ENCODE results near the gene TSSC4. TPM values are rescaled to one million over a fixed set of nuclear protein-coding genes. Genes with fewer than 3 reads are reported as not detected.
A peak's percentile ranks its signal among the peaks of the same experiment; 100 is the strongest.

Gene TSSC4
- total RNA-seq, 1 donor from 2014 or later, result 70.0 TPM

GRCh38 chr11:2419638-2420501 is 19.3 kb downstream of the TSSC4 start:
- no peak for FAIRE-seq

GRCh38 chr11:2420502-2421225 is 20.1 kb downstream of the TSSC4 start:
- no peaks in the 10 kb centered on the region for H3K9me3 ChIP-seq (ENCODE audit: insufficient read depth, low read depth, low read length)
- H3K4me3 ChIP-seq (ENCODE audit: insufficient read depth, low read depth, low read length), result no peak overlapping the region
- no peaks in the 10 kb centered on the region for H3K36me3 Mint-ChIP-seq (ENCODE audit: low read depth, unreplicated experiment)
- H3K27me3 ChIP-seq (ENCODE audit: insufficient read depth, low read length), result peaks cover 3% of the 10 kb centered on the region
- no peaks in the 10 kb centered on the region for H3K4me1 Mint-ChIP-seq (ENCODE audit: low read depth, unreplicated experiment)
- H3K36me3 ChIP-seq (ENCODE audit: insufficient read depth, low read length), result no peaks in the 10 kb centered on the region
- no peak overlapping the region for H3K4me3 Mint-ChIP-seq (ENCODE audit: unreplicated experiment)
- H3K9me3 Mint-ChIP-seq (ENCODE audit: unreplicated experiment), result no peaks in the 10 kb centered on the region
- H3K4me2 ChIP-seq (ENCODE audit: low read length), result peak overlapping the region; percentile 16
- no peak overlapping the region for H3K9ac ChIP-seq (ENCODE audit: low read length)
- H3K4me1 ChIP-seq (ENCODE audit: insufficient read depth, low read length), result no peaks in the 10 kb centered on the region
- FAIRE-seq, result no peak
- no peaks in the 10 kb centered on the region for H4K20me1 ChIP-seq (ENCODE audit: insufficient read depth, low read length)
- H3K27me3 Mint-ChIP-seq (ENCODE audit: low read depth, unreplicated experiment), result peaks cover 12% of the 10 kb centered on the region
- peak overlapping the region; percentile 60 for H2AFZ ChIP-seq (ENCODE audit: low read depth, low read length)
- no peak overlapping the region for H3K27ac Mint-ChIP-seq (ENCODE audit: unreplicated experiment)
- peak; percentile 14 for DNase-seq (ENCODE audit: low read depth)
- no peaks in the 10 kb centered on the region for H3K79me2 ChIP-seq (ENCODE audit: insufficient read depth, low read length)
- H3K27ac ChIP-seq (ENCODE audit: low read depth, low read length), result no peak overlapping the region
- peak; percentile 11 for TF ChIP-seq EZH2 (IDR thresholded peaks at IDR 0.05; ENCODE audit: insufficient read depth, low read length)
- TF ChIP-seq, protein P1, sequence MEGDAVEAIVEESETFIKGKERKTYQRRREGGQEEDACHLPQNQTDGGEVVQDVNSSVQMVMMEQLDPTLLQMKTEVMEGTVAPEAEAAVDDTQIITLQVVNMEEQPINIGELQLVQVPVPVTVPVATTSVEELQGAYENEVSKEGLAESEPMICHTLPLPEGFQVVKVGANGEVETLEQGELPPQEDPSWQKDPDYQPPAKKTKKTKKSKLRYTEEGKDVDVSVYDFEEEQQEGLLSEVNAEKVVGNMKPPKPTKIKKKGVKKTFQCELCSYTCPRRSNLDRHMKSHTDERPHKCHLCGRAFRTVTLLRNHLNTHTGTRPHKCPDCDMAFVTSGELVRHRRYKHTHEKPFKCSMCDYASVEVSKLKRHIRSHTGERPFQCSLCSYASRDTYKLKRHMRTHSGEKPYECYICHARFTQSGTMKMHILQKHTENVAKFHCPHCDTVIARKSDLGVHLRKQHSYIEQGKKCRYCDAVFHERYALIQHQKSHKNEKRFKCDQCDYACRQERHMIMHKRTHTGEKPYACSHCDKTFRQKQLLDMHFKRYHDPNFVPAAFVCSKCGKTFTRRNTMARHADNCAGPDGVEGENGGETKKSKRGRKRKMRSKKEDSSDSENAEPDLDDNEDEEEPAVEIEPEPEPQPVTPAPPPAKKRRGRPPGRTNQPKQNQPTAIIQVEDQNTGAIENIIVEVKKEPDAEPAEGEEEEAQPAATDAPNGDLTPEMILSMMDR (IDR thresholded peaks at IDR 0.05; ENCODE audit: insufficient read depth, low read depth, low read length), result peak; percentile 51

More at GRCh38 chr11:2419638-2420501, 19.3 kb downstream of the TSSC4 start:
- Histone ChIP-seq H3K36me3 (ENCODE audit: insufficient read depth, low read length) (no peaks in the 10 kb centered on the region), H3K4me2 (ENCODE audit: low read length) (no peak overlapping the region), H3K4me3 (ENCODE audit: insufficient read depth, low read depth, low read length) (no peak overlapping the region), H3K9me3 (ENCODE audit: insufficient read depth, low read depth, low read length) (no peaks in the 10 kb centered on the region), H3K9ac (ENCODE audit: low read length) (no peak overlapping the region), H3K79me2 (ENCODE audit: insufficient read depth, low read length) (no peaks in the 10 kb centered on the region), H3K4me1 (ENCODE audit: insufficient read depth, low read length) (no peaks in the 10 kb centered on the region), H3K27me3 (ENCODE audit: insufficient read depth, low read length) (peaks cover 3% of the 10 kb centered on the region), H4K20me1 (ENCODE audit: insufficient read depth, low read length) (no peaks in the 10 kb centered on the region), H3K27ac (ENCODE audit: low read depth, low read length) (no peak overlapping the region), H2AFZ (ENCODE audit: low read depth, low read length) (peak overlapping the region; percentile 63)
- TF ChIP-seq, protein P1 (IDR thresholded peaks at IDR 0.05; ENCODE audit: insufficient read depth, low read depth, low read length), result peak; percentile 88
- TF ChIP-seq EZH2 (IDR thresholded peaks at IDR 0.05; ENCODE audit: insufficient read depth, low read length), result no peak
- Mint-ChIP-seq H3K4me1 (ENCODE audit: low read depth, unreplicated experiment) (no peaks in the 10 kb centered on the region), H3K9me3 (ENCODE audit: unreplicated experiment) (no peaks in the 10 kb centered on the region), H3K36me3 (ENCODE audit: low read depth, unreplicated experiment) (no peaks in the 10 kb centered on the region), H3K27ac (ENCODE audit: unreplicated experiment) (no peak overlapping the region), H3K27me3 (ENCODE audit: low read depth, unreplicated experiment) (peaks cover 13% of the 10 kb centered on the region), H3K4me3 (ENCODE audit: unreplicated experiment) (no peak overlapping the region)
- DNase-seq (ENCODE audit: low read depth), result peak; percentile 39
